Stimulated activated CD8-positive, alpha-beta memory T cell treated with anti-CD3 and anti-CD28 coated beads, Interleukin-4, amount 100 ng/mL, for 24 hours (primary cell): ENCODE results near the gene UGT2B11.
"Not testable (repeated sequence)": the region's sequence is repeated elsewhere in the genome, so short reads cannot be mapped to it uniquely, and the experiment has no call there.

Experiments
- DNase-seq: peaks from one replicate; pipeline ENCODE4 v3.0.0-alpha.2; 2020; ENCODE audit warnings: low read depth

Gene UGT2B11

GRCh38 chr4:69214716-69215115, at the start of gene UGT2B11:
TSS of gene UGT2B11 (minus strand) at chr4:69214748. CDS start at chr4:69214722, 26 bp downstream.
- DNase-seq: no peak

DNA sequence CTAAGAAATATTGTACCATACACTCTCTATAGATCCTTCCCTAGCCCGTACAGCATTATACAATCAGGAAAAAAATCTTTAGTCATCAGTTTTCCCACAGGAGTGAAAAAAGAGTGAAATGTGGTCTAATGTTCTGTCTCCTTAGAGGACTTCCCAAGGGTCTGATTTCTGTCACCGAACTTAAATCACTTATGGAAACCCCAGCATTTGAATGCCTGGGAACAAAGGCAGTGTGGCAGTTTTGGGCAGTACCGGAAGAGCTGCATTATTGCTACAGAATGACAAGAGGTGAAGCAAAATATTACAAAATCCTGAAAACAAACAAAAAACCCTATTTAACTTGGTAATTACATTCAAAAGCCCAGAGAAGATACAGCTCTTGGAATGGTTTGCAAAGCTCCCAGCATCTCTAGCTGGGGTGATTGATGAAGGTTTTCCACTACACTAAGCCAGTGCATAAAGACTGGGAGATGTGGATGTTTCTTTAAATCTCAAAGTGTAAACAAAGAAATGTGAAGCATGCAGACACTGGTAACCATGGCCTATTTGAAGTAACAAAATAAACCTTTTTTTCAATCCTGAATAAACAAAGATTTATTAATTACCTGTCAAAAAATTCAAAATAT, 38.7 kb upstream of the UGT2B11 start:
- DNase-seq: not testable (repeated sequence)

DNA sequence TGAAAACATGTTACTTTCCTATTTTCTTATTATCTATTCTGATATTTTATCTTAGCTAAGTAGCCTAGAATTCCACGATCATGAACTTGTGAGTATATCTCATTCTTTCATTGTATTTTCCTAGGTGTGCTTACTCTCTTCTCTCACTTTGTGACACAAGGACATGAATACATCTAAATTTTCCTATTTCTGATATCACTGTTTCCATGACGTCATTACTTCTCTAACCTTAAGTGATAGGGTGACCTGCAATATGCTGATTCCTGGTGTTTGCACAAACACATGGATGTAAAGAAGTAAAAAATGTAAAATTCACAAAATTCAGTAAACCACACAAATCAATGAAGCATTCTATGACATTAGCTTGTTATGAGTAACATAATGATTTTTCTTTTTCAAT, 36.3 kb upstream of the UGT2B11 start:
- not testable (repeated sequence) for DNase-seq

DNA sequence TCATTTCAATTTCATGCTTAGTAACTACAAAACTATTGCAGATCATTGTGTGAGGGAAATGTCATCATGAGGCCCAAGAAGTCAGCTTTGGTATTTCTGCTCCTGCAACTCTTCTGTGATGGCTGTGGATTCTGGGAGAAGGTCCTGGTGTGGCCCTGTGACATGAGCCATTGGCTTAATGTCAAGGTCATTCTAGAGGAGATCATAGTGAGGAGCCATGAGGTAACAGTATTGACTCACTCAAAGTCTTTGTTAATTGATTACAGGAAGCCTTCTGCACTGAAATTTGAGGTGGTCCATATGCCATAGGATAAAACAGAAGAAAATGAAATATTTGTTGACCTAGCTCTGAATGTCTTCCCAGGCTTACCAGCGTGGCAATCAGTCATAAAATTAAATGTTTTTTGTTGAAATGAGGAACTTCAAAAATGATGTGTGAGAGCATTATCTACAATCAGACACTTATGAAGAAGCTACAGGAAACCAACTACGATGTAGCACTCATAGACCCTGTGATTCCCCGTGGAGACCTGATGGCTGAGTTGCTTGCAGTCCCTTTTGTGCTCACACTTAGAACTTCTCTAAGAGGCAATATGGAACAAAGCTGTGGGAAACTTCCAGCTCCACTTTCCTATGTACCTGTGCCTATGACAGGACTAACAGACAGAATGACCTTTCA, 28.2 kb upstream of the UGT2B11 start:
- DNase-seq: not testable (repeated sequence)

- not testable (repeated sequence) for DNase-seq
These were observed 27.2 kb upstream of the UGT2B11 start for GRCh38 chr4:69241746-69242145.

GRCh38 chr4:69240787-69241186, 26.2 kb upstream of the UGT2B11 start:
- DNase-seq: not testable (repeated sequence)

DNA sequence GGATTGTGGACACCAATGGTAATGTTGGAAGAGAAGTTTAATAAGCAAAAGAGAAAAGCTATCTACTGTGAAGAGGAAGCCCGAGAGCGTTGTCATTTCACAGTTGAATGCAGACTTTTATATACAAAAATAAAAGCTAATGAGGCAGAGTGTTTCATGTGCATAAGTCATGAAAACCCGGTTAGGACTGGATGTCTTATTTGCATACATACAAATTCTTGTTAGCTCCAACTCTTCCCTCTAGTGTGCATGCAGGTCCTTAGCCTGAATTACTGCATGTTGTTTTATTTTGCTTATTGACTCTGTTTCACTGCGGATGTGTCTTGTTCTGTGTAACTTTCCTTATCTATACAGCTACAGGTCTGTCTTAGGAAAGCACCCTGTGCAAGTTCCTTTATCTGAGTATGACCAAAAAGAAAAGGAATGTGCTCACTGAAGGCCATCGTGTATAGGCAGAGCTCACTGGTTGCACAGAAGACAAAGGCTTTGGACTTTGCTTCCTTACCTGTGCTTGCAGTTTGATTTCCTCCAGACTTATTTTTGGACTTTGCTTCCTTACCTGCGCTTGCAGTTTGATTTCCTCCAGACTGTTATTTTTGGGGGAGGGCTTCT, 25.1 kb upstream of the UGT2B11 start:
- no peak for DNase-seq

DNA sequence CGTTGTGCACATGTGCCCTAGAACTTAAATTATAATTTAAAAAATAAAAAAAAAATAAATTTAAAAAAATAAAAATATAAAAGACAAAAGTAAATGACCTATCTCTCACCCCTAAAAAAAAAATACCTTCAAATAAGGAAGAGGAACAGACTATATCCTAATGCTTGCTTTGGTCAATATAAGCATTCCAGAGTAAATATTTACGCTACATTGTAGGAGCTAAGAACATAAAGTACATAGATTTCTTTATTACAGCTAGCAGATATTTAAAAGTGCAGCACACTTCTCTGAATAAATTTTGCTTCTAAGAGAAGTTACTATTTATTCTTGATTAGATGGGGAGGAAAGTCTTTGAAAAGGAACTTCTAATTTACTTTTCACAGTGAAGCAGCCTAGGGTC, 24.5 kb upstream of the UGT2B11 start:
- DNase-seq: no peak

GRCh38 chr4:69224891-69225290, 10.3 kb upstream of the UGT2B11 start:
- DNase-seq: no peak

DNA sequence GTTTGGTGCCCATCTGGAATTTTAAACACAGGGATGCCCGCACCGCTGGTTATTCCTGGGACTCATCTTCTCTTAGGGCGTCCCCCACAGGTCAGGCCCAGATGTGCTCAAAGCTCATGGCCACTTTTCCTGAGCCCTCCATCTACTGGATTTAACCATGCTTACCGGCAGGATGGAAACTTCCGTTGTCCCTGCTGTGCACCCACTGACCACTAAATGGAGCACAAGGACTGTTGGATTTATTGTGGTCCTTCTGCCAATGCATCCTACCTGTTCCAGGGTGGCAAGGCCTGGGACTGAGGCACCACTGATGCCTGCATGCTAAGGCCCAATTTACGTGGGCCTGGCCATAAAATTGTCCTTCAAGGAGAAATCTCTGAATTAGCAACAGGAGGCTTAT, 8.7 kb upstream of the UGT2B11 start:
- not testable (repeated sequence) for DNase-seq

DNA sequence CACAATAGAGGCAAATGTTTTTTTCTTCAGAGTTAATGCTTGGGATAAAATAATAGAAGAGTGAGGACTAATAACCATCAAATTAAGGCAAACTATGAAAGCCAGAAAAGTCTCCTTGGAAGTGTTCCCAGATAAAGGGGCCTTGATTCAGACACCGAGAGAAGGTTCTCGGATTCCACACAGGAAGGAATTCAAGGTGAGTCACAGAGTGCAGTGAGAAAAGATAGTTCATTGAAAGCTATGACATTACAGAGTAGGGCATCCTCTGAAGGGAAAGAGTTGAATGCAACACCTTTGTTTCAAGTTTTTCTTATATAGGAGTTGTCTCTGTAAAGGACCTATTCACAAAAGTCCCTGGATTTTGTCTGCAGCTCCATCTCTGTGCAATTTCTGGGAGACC, 3.9 kb upstream of the UGT2B11 start:
- DNase-seq: not testable (repeated sequence)

DNA sequence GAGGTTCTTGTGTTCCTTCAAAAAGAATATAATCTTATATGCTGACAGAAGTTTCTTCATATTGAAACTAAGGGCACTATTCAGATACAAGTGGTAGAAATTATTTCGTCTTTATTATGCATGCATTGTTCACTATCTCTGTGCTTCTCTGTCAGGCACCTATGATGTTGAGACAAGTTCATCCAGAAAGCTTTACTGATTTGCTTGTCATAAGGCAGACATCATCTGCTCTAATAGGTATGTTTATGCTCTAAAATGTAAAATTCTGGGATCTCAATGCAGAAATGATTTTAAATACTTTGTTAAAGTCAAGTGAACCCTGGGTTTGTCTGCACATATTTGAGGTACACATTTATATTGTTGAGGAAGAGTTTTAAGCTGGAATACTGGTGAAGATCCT, 3.6 kb downstream of the UGT2B11 start:
- no peak for DNase-seq

DNA sequence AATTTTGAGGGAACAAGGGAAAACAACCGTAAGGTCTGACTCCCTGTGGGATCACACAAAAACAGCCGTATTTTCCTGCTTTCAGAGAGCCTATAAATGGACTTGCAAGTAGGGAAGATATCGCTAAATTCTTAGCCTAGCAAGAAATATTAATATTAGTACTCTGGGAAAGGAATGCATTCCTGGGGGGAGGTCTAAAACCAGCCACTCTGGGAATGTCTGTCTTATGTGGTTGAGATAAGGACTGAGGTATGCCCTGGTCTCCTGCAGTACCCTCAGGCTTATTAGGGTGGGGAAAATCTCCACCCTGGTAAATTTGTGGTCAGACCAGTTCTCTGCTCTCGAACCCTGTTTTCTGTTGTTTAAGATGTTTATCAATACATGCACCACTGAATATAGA, 16.0 kb downstream of the UGT2B11 start:
- not testable (repeated sequence) for DNase-seq

- no peak for DNase-seq
These were observed 18.2 kb downstream of the UGT2B11 start for GRCh38 chr4:69196209-69196965.

GRCh38 chr4:69194166-69194565, 20.4 kb downstream of the UGT2B11 start:
- no peak for DNase-seq

GRCh38 chr4:69191905-69192304, 22.6 kb downstream of the UGT2B11 start:
- not testable (repeated sequence) for DNase-seq

DNA sequence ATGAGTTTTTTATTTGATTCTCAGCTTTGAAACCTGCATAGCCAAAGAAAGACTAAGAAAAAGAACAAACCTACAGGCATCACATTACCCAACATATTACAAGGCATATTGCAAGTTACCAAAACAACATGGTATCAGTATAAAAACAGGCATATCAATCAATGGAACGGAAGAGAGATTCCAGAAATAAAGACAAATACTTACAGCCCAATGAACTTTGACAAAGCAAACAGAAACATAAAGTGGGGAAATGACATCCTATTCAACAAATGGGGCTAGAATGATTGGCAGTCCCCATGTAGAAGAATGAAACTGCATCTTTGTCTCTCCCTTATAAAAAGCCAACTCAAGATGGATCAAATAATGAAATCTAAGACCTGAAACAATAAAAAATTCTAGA, 23.9 kb downstream of the UGT2B11 start:
- DNase-seq: not testable (repeated sequence)

GRCh38 chr4:69181519-69182169, 32.9 kb downstream of the UGT2B11 start:
- not testable (repeated sequence) for DNase-seq

GRCh38 chr4:69179817-69180216, 34.7 kb downstream of the UGT2B11 start:
- not testable (repeated sequence) for DNase-seq

- not testable (repeated sequence) for DNase-seq
These were observed 35.8 kb downstream of the UGT2B11 start for GRCh38 chr4:69178751-69179205.

DNA sequence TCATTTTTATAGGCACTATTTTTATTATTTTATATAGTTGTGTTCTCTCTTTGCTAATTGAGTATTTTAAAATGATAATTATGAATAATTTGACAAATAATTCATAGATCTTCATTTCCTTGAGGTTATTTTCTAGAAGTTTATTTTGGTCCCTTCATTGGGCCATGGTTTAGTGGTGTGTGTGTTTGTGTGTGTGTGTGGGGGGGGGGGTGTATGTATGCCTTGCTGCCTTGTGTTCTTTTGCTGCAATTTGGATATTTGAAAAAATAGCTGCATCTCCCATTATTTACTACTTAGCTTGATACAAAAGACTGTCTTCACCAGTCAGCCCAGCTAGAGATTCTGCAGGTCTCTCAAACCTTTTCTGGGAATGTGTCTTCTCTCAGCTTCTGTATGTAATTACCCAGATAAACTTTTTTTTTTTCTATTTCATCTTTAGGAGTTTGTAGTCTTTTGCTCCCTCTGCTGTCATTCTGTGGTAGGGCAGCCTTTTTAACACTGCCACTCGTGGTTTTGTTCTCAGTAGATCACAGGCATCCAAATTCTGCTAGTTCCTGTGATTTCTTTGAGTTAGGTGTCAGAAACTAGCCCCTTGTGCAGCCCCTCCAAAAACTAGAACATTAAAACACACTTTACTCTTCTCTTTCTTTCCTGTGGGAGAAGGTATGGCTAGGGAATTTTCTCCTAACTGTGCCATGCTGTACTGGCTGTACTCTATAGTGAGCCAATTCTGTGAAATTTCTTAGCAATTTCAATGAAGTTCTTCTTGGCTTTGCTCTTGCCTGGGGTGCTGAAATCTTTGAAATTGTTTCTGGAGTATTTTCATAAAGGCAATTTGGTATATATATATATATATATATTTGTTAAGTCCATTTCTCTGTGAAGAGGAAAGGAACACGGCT, 44.1 kb downstream of the UGT2B11 start:
- not testable (repeated sequence) for DNase-seq
